Stimulated activated CD8-positive, alpha-beta memory T cell treated with anti-CD3 and anti-CD28 coated beads, Interleukin-12 subunit alpha, Interleukin-12 subunit beta, amount 100 ng/mL, for 24 hours (primary cell): ENCODE data around the gene PPP1R3G.

Source experiments
- DNase-seq: peaks from one replicate; pipeline ENCODE4 v3.0.0-alpha.2; 2020; ENCODE audit errors: extremely low read depth

Gene PPP1R3G

DNA sequence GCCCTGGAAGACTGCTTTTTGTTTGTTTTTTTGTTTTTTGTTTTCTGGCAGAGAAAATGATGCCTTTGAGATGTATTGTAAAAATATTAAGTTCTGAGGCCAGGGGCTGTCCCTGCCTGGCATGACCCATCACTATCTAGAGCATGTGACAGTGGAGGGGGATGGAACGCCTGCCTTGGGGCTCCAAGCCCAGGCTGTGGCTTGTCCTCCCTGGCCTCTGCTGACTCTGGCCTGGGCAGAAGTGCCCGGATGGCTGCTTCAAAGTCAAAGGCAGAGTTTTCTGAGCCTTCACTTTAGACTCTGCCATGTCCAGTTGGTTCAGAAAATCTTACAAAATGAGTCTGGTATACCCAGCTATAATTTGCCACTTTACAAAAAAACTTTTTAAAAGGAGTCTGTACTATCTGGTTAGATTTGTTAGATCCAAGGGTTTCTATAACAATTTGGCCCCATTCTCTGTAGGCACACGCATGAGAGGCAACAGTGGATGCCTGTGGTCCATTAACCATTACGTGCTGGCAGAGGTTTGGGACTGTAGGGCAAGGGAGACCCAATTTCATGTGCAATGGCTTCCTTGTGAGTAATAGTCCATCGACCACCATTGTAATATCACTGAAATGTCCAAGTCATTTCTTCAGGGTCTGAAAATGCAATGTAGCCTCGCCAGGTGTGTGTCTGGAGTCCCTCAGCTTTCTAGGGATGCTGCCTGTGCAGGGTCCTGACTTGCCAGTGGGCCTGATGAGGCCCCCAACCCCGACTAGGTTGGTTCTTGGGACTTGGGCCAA, 8.3 kb downstream of the PPP1R3G start:
- no peak for DNase-seq

DNA sequence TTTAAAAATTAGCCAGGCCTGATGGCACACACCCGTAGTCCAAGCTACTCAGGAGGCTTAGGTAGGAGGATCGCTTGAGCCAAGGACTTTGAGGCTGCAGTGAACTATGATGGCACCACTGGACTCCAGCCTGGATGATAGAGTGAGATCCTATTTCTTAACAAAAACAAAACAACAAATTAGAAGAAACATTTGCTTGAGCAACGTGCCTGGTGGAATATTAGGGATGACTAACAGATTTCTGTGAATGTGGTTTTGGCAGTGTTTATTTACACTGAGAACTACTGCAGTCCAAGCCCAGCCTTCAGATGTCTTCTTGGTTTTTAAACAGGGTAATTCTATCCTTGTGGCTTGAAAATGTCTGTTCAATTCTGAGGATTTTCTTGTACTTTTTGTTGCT, 9.2 kb downstream of the PPP1R3G start:
- DNase-seq, result no peak

DNA sequence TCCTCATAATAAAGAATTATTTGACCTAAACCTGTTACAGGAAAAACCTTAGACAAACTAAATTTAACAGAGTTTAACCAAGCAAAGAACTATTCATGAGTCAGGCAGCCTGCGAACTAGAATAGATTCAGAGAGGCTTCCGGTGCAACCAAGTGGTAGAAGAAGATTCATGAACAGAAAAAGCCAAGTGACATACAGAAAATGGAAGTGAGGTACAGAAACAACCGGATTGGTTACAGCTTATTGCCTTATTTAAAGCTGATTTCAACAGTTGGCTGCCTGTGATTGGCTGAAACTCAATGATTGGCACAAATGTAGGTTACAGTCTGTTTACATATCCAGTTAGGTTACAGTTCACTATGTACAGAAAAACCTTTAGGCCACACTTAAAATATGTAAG, 10.1 kb downstream of the PPP1R3G start:
- no peak for DNase-seq

DNA sequence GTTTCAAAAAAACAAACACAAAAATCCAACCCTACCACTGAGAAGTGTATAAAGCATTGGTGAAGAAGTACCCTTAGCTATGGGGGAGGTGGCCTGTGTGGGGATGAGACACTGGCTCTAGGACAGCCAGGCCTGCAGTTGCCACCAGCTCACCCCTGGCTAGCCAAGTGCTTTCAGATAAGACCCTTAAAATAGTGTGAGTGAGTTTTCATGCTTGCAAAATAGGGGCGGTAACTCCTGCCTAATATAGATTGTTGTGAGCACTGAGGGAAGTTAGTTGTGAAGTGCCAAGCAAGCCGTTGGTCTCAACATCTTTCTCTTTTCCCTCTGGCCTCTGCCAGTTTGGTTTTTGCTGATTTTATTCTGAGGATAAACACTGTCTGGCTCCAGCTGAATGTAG, 11.3 kb downstream of the PPP1R3G start:
- DNase-seq, result no peak

GRCh38 chr6:5098501-5099270, 13.5 kb downstream of the PPP1R3G start:
- no peak for DNase-seq

GRCh38 chr6:5099537-5099936, 14.4 kb downstream of the PPP1R3G start:
- DNase-seq, result no peak

DNA sequence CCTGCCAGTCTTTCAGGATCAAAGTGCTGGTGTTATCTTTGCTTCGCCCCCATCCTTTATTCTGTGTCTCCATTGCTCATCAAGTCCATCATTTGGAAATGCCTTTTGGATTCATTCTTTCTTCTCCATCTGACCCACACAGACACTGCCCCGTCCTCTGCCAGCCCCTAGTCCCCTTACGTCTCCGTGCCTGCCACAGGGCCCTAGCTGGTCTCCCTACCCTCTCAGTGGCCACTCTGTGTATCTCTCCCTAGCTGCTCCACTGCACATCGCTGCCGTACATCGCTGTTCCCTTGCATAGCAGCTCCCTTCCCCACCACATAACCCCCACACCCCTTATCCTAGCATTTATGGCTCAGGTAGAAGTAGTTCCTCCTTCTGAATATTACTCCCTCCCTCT, 15.7 kb downstream of the PPP1R3G start:
- DNase-seq, result no peak

- DNase-seq, result no peak
Measured at GRCh38 chr6:5102267-5102970, 17.3 kb downstream of the PPP1R3G start.

DNA sequence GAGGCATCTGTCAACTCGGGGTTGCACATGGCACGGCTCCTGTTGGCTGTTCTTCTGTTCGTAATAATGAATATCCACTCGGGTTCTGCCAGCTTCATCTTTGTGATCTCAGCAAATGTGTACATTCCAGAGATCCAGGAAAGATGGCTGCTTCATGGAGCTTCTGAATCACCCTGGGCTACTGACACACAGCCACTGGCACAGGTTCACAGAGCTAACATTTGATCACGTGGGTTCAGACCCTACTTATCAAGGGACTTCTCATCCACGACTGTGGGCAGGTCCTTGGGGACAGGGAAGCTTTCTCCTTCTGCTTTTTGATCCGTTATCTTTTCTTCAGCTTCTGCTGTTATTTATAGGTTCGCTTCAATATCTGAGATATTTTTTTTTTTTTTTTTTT, 18.1 kb downstream of the PPP1R3G start:
- DNase-seq, result no peak

DNA sequence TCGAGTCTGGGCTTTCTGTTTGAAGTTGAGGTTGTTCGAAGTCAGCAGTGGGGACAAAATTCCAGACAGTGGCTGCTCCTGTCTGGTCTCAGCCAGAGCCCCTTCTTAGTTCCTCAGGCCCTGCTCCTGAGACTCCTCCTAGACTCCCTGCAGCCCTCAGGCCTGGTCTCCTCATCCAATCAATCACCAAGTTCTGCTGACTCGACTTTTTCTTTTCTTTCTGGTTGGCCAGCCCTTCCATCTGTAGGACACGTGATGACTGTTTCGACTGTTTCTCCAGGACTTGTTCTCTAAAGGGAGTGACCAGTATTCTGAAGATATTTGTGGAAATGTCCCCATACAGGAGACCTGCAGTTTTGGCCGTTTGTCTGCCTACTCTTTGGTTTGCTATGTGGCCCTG, 19.5 kb downstream of the PPP1R3G start:
- no peak for DNase-seq

GRCh38 chr6:5105146-5105545, 20.0 kb downstream of the PPP1R3G start:
- DNase-seq, result no peak

DNA sequence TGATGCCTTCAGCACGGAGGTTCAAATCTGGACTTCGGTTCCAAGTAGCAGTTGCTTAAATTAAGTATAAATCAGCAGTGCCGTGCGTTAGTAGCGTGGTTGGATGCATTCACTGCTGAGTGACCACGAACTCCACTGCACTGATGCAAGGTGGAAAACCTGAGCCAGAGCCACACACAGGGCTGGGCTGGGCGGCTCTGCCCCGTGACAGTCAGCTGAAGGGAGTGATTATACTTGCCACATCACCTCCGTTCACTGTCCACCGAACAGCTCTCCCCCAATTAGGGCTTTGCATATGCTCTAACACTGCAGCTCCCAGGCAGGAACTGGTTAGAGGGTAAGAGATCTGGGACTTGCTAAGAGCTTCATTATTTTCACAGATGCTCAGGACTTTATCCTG, 22.2 kb downstream of the PPP1R3G start:
- DNase-seq, result no peak

- no peak for DNase-seq
Measured at GRCh38 chr6:5108068-5108467, 22.9 kb downstream of the PPP1R3G start.

DNA sequence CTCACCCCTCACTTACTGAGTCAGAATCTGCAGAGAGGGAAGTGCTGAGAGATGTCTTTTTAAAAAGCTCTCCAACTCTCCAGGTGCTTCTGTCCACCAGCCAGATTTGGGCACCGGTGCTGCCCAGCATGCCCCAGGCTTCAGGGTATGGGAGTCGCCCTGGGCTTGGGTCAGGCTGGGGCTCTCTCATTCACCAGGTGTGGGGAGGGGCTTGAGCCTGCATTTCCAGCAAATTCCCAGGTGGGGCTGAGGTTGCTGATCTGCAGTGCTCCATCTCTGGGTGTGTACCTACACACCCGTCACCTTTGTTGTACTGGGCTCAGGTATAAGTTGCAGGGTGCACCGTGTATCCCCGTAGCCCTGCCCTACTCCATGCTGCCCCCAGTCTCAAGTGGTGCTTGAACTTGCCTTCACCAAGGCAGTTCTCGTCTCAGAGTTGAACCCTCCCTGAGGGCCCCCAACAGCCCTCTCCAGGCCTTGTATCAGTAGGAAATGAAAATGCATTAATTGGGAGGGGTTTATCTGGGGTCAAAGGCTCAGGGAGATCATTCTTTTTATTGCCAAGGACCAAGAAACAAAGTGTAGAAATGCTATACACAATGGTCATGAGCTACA, 23.5 kb downstream of the PPP1R3G start:
- no peak for DNase-seq

- DNase-seq, result no peak
Measured at GRCh38 chr6:5109436-5109835, 24.3 kb downstream of the PPP1R3G start.

DNA sequence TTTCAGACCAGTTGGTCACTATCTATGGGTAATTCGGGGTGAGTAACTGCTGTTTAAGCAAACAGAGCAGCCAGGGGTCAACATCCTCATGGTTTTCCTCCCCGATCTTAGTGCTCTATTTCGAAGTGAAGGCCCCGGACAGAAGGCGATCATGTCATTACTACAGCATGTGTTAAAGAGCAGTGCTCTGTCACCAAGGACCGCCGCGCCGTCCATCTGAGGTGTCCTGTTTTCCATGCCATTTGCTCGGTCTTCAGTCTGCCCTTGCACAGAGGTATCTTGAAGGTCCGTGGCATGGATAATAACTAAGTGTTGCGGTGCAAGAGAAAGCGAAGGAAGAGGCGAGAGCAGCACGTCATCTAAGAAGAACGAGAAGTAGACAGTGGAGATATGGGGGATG, 25.1 kb downstream of the PPP1R3G start:
- DNase-seq, result no peak

DNA sequence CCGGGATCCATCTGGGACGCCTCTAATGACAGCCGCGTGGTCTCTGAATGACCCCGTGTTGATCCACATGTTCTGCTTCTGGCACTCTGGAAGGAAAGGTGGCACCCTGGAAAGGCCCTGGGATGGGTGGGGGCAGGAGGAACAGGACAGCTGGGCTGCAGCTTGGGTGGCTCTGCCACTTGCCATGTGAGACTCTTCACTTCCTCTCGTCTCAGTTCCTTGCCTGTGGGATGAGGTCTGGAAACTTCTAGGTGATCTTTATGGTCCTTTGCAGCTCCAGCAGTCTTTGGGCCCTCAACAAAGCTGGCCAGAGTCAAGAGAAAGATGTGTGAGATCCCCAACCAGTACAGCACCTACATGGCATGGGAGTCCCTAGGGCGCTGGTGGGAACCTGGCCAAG, 26.5 kb downstream of the PPP1R3G start:
- DNase-seq, result no peak

DNA sequence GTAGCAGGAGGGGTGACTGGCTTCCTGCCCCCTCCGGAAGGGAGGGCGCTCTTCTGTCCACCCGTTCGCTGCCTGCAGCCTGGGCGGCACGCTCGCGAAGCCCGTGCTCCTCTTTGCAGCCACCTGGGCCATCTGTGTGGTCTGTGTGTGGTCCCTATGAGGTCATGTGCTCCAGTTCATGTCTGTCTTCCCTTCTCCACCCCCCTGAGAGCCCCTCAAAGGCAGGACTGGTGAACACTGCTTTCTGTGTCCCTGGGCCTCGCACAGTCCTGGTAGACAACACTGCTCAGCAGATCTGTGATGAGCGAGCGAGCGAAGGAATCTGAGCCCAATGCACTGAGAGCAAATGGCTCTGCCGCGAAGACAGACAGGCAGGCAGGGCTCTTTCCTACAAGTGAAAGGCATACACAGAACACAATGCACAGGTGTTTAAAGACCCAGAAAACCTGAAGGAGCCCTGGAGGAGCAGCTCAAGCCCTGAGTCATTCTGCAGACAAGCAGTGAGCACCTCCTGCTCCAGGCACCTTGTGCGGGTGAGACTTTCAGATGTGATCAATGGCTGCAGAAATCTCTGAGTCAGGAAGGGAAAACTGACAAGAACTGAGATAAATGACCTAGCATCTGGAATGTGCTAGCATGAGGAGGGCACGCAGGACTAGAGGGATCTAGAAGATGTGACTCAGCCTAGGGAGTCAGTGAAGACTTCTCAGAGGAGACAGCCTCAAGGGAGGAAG, 27.1 kb downstream of the PPP1R3G start:
- no peak for DNase-seq

DNA sequence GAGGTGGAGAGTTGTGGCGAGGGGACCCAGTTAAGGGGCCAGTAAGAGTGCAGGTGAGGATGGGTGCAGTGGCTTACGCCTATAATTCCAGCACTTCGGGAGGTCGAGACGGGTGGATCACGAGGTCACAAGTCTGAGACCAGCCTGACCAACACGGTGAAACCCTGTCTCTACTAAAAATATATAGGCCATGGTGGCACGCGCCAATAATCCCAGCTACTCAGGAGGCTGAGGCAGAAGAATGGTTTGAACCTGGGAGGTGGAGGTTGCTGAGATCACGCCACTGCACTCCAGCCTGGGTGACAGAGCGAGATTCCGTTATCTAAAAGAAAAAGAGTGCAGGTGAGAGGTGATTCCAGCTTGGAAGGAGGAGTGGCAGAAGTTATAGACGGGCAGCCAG, 28.0 kb downstream of the PPP1R3G start:
- no peak for DNase-seq

DNA sequence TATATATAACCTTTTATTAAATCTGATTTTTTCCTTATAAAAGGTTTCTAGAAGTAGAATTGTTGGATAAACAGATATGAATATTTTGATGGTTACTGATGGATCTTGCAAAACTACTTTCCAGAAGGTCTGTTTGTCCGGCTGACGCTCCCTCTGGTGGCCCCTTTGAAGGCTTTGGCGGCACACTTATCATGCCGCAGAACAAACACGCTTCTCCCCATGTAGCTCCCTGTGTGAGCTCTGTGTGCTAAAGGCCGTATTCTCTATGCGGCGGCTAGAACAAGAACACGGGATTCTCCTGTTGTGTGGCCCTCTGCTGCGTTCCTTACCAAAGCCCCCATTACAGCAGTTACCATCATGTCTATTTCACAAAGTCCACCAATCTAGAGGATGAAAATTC, 30.0 kb downstream of the PPP1R3G start:
- DNase-seq, result no peak

- no peak for DNase-seq
Measured at GRCh38 chr6:5116243-5116991, 31.3 kb downstream of the PPP1R3G start.
